ENCODE data around the gene CD276. TPM values are rescaled to one million over a fixed set of nuclear protein-coding genes. Genes with fewer than 3 reads are reported as not detected.

The CD276 gene
- 151 and 164 TPM in 2 replicates for total RNA-seq

DNA sequence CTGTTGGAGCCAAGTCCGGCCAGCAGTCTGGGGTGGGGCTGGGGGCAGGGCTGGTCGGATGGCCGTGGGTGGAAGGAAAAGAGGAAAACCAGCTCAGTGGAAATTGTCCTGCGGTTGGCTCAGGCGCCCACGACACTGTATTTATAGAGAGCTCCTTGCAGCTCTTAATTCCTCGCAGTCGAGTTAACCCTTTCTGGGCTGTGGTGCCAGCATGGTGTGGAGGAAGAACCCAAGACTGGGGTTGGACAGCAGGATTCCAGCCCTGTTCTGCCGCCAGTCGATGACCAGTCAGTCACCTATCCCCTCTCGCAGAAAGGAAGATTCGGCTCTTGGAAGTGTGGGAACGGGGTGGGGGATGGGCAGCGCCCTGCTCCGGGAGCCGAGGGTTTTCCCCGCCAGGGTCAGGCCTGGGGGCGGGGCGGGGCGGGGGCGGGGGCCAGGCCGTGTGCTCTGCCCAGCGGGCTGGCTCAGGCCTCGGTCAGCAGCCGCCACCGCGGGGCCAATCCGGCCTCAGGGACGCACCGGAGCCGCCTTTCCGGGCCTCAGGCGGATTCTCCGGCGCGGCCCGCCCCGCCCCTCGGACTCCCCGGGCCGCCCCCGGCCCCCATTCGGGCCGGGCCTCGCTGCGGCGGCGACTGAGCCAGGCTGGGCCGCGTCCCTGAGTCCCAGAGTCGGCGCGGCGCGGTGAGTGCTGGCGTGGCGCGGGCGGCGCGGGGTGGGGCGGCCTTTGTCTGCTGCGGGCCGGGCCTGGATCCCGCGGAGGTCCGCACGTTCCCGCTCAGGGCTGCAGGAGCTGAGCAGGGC, at the start of gene CD276:
TSS of gene CD276 (plus strand) at position 607 of the 804 bp plus-strand sequence. CDS start 15,257 bp downstream, outside the sequence.

DNA sequence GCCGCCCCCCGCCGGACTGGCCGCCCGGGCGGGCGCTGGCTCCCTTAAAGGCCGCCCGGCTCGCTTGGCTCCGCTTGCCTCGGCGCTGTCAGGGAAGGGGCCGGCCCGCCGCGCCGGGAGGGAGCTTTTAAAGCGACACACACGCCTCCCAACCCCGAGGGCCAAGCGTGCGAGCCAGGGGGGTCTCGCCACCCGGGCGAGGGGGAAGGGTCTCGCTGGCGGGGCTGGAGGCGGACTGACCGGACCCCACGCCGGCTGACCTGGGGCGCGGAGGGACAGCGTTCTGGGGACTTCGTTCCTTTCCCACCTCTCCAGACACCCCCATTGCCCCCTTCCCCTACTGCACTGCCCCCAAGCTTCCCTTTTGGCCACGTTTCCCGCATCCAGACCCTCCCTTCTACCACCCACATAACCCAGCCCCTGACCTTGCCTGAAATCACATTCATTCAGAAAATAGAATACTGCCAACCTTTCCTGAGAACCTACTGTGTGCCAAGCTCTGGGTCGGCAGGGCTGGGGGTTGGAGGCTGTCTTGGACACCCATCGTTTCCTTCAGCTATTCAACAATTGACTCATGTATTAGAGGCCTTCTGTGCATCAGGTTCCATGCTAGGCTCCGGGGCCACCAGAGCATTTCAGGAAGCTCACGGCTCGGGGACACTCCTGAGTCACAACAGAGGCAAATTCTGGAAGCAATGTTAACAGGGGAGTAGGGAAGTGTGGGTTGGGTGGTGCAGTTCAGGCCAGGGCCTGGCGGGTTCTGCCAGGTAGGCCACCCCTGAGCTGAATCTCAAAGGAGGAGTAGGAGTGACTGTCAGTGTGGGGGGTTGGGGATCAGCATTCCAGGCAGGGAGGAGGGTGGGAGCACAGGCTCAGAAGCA, 69.3 kb downstream of the CD276 start, which contains the start of gene INSYN1:
TSS of gene INSYN1 (minus strand) at position 102 of the 881 bp plus-strand sequence. CDS start 2,221 bp downstream, outside the sequence.

Other genes starting within 250 kb of the CD276 start
- not detected in 2 replicates for gene REC114, start 241.2 kb upstream of the CD276 start, total RNA-seq
- 142 and 154 TPM in 2 replicates for gene NPTN, start 51.0 kb upstream of the CD276 start, total RNA-seq
- 0.11 and 0.50 TPM in 2 replicates for gene INSYN1, start 69.0 kb downstream of the CD276 start, total RNA-seq
- not detected in 2 replicates for gene TBC1D21, start 189.2 kb downstream of the CD276 start, total RNA-seq
- gene LOXL1, start 242.1 kb downstream of the CD276 start, total RNA-seq = 64.3 and 68.5 TPM in 2 replicates

All from uterine smooth muscle cell (primary cell).